ENCODE results near the gene PNPLA7. TPM values are rescaled to one million over a fixed set of nuclear protein-coding genes. Genes with fewer than 3 reads are reported as not detected.

The PNPLA7 gene
- total RNA-seq, 1 donor from 2014 or later, result 8.8 TPM

DNA sequence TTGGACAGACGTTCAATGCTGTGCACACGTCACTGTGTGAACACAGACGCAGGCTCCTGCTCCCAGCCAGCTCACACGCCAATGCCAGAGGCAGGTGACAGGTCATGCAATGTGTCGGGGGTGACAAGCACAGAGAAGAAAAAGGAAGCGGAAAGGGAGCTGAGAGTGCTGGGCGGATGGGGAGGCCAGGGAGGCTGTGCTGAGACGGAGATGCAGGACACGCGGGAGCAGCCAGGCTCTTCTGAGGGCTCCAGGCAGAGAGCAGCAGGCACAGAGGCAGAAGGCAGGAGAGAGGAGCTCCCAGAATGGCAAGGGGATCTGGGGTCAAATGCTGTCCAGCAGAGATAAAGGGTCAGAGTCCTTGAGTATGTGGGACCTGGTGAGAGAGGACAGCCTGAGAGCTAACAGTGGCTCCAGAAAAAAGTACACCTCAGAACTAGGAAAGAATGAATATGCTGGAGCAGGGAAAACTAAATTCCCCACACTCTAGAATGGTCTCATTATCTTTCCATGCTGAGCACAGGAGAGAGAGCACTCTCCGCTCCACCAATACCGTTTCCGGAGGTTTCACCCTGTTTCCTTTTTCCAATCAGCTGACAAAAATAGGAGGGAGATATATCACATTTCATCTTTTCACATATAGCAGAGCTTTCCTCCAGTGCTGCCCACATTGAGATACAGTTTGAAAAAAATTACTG is 58.3 kb downstream of the PNPLA7 start:
- no peaks in the 10 kb centered on the region for H3K36me3 Mint-ChIP-seq (ENCODE audit: insufficient read depth)
- no peaks in the 10 kb centered on the region for H3K4me1 Mint-ChIP-seq (ENCODE audit: low read depth)
- no peaks in the 10 kb centered on the region for H3K9me3 Mint-ChIP-seq (ENCODE audit: low read depth)
- no peaks in the 10 kb centered on the region for H3K27me3 Mint-ChIP-seq
- DNase-seq (ENCODE audit: low spot score, unreplicated experiment), result no peak
- TF ChIP-seq CTCF (IDR thresholded peaks at IDR 0.05; ENCODE audit: unreplicated experiment), result no peak
- H3K27ac Mint-ChIP-seq, result no peak overlapping the region
- no peak overlapping the region for H3K4me3 Mint-ChIP-seq (ENCODE audit: low read depth)

GRCh38 chr9:137490532-137491186 is 59.5 kb downstream of the PNPLA7 start:
- Mint-ChIP-seq H3K4me1 (ENCODE audit: low read depth) (no peaks in the 10 kb centered on the region), H3K27ac (no peak overlapping the region), H3K27me3 (no peaks in the 10 kb centered on the region), H3K9me3 (ENCODE audit: low read depth) (no peaks in the 10 kb centered on the region), H3K36me3 (ENCODE audit: insufficient read depth) (no peaks in the 10 kb centered on the region), H3K4me3 (ENCODE audit: low read depth) (no peak overlapping the region)
- TF ChIP-seq CTCF (IDR thresholded peaks at IDR 0.05; ENCODE audit: unreplicated experiment), result no peak
- DNase-seq (ENCODE audit: low spot score, unreplicated experiment), result no peak

- H3K9me3 Mint-ChIP-seq (ENCODE audit: low read depth), result no peaks in the 10 kb centered on the region
- TF ChIP-seq CTCF (IDR thresholded peaks at IDR 0.05; ENCODE audit: unreplicated experiment), result no peak
- no peak overlapping the region for H3K4me3 Mint-ChIP-seq (ENCODE audit: low read depth)
- no peak for DNase-seq (ENCODE audit: low spot score, unreplicated experiment)
- H3K27me3 Mint-ChIP-seq, result no peaks in the 10 kb centered on the region
- peaks cover 1% of the 10 kb centered on the region for H3K4me1 Mint-ChIP-seq (ENCODE audit: low read depth)
- no peak overlapping the region for H3K27ac Mint-ChIP-seq
- H3K36me3 Mint-ChIP-seq (ENCODE audit: insufficient read depth), result no peaks in the 10 kb centered on the region
Observed at GRCh38 chr9:137488906-137489305, 61.3 kb downstream of the PNPLA7 start.

DNA sequence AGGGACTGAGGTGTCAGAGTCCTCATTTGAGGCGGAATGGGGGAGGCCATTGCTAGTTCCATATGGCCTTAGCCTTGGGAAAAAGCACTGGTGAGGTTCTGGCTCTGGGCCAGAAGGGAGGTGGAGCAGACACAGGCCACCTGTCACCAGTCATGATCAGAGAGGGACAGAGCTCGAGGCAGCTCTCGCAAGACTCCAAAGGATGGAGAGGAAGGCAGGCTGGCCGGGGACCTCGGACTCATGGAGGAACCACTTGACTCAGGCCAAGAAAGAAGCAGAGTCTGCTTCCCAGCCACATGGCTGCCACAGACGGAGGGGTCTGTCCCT is 61.9 kb downstream of the PNPLA7 start:
- Mint-ChIP-seq H3K27ac (no peak overlapping the region), H3K4me3 (ENCODE audit: low read depth) (no peak overlapping the region), H3K36me3 (ENCODE audit: insufficient read depth) (no peaks in the 10 kb centered on the region), H3K27me3 (no peaks in the 10 kb centered on the region), H3K9me3 (ENCODE audit: low read depth) (no peaks in the 10 kb centered on the region), H3K4me1 (ENCODE audit: low read depth) (peaks cover 1% of the 10 kb centered on the region)
- TF ChIP-seq CTCF (IDR thresholded peaks at IDR 0.05; ENCODE audit: unreplicated experiment), result no peak
- no peak for DNase-seq (ENCODE audit: low spot score, unreplicated experiment)

- Mint-ChIP-seq H3K36me3 (ENCODE audit: insufficient read depth) (no peaks in the 10 kb centered on the region), H3K9me3 (ENCODE audit: low read depth) (no peaks in the 10 kb centered on the region), H3K27me3 (no peaks in the 10 kb centered on the region), H3K27ac (no peak overlapping the region), H3K4me3 (ENCODE audit: low read depth) (no peak overlapping the region), H3K4me1 (ENCODE audit: low read depth) (peaks cover 1% of the 10 kb centered on the region)
- DNase-seq (ENCODE audit: low spot score, unreplicated experiment), result no peak
- TF ChIP-seq CTCF (IDR thresholded peaks at IDR 0.05; ENCODE audit: unreplicated experiment), result no peak
Observed at GRCh38 chr9:137487454-137488326, 62.5 kb downstream of the PNPLA7 start.

All from progenitor cell of endocrine pancreas (in vitro differentiated cells).